Choroid plexus epithelial cell (primary cell): ENCODE results near the gene TBC1D5.
"Not testable (repeated sequence)": the region's sequence is repeated elsewhere in the genome, so short reads cannot be mapped to it uniquely, and the experiment has no call there.

Source experiments
- DNase-seq: peaks from one replicate; pipeline ENCODE4 v3.0.0-alpha.2; 2010; ENCODE audit warnings: low read depth
- H3K4me3 ChIP-seq: 2 replicates; pipeline ENCODE4 v1.5.1; 2011; ENCODE audit warnings: low read depth, mild to moderate bottlenecking, control low read depth, low read length, moderate library complexity
- TF ChIP-seq, protein P1 (sequence below): conservative IDR thresholded peaks from 2 replicates; pipeline ENCODE4 v1.5.1; 2011; ENCODE audit warnings: low read depth, mild to moderate bottlenecking, control low read depth, inconsistent platforms, low read length, moderate library complexity

TBC1D5 gene

DNA sequence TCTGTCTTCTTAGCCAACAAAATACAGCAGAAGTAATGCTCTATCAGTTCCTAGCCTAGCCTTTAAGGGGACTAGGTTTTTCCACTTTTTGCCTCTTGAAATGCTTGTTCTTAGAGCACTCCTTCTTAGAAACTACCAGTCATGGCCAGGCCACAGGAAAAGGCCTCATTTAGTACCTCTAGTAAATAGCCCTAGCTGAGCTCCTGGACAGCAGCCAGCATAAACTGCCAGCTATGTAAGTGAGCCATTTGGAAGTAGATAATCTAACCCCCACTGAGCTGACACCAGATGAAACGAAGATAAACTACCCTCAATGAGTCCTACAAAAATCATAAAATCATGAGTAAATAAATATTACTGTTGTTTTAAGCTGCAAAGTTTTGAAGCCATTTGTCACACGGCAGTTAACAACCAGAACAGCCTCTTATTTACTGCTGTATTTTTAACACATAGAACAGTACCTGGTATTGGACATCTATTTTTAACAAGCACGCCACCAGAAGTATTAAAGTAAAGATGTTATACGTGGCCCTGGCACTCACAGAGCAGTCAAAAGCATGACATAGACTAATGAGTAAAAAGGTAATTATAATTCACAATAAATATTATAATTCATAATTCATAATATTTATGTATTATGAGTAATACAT, 12.0 kb downstream of the TBC1D5 start:
- peak; percentile 82 for DNase-seq
- H3K4me3 ChIP-seq: no peak overlapping the region
- TF ChIP-seq, protein P1, sequence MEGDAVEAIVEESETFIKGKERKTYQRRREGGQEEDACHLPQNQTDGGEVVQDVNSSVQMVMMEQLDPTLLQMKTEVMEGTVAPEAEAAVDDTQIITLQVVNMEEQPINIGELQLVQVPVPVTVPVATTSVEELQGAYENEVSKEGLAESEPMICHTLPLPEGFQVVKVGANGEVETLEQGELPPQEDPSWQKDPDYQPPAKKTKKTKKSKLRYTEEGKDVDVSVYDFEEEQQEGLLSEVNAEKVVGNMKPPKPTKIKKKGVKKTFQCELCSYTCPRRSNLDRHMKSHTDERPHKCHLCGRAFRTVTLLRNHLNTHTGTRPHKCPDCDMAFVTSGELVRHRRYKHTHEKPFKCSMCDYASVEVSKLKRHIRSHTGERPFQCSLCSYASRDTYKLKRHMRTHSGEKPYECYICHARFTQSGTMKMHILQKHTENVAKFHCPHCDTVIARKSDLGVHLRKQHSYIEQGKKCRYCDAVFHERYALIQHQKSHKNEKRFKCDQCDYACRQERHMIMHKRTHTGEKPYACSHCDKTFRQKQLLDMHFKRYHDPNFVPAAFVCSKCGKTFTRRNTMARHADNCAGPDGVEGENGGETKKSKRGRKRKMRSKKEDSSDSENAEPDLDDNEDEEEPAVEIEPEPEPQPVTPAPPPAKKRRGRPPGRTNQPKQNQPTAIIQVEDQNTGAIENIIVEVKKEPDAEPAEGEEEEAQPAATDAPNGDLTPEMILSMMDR: no peak

DNA sequence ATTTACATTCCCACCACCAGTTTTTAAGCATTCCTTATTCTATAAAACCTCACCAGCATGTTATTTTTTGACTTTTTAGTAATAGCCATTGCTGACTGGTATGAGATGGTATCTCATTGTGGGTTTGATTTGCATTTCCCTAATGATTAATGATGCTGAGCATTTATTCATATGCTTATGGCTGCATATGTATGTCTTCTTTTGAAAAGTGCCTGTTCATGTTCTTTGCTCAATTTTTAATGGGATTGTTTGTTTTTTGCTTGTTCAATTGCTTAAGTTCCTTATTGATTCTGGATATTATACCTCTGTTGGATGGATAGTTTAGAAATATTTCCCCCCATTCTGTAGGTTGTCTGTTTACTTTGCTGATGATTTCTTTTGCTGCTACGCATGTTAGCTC, 16.1 kb downstream of the TBC1D5 start:
- no peak overlapping the region for H3K4me3 ChIP-seq
- TF ChIP-seq, protein P1: no peak
- no peak for DNase-seq

DNA sequence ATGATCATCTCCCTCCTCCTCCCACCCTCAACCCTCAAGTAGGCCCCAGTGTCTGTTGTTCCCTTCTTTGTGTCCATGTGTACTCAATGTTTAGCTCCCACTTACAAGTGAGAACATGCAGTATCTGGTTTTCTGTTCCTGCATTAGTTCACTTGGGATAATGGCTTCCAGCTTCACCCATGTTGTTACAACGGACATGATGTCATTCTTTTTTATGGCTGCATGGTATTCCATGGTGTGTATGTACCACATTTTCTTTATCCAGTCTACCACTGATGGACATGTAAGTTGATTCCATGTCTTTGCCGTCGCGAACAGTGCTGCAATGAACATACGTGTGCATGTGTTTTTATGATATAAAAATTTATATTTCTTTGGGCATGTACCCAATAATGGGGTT, 16.6 kb downstream of the TBC1D5 start:
- not testable (repeated sequence) for DNase-seq, H3K4me3 ChIP-seq

DNA sequence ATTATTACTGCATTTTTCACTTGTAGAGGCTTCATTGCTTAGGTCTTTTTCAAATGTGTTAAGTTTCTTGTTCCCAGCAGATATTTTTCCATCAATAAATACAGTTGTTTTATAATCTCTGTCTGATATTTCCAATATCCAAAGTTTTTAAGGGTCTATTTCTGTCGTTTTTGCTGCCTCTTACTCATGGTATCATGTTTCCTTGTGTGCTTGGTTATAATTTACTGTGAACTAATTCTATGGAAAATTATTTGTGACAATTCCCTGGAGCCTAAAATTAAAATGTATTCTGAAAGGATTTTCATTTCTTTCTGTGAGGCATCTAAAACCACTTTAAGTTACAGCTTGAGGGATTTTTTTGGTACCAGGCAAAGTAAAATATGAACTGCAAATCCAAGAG, 17.5 kb downstream of the TBC1D5 start:
- no peak for DNase-seq
- no peak overlapping the region for H3K4me3 ChIP-seq
- TF ChIP-seq, protein P1: no peak

DNA sequence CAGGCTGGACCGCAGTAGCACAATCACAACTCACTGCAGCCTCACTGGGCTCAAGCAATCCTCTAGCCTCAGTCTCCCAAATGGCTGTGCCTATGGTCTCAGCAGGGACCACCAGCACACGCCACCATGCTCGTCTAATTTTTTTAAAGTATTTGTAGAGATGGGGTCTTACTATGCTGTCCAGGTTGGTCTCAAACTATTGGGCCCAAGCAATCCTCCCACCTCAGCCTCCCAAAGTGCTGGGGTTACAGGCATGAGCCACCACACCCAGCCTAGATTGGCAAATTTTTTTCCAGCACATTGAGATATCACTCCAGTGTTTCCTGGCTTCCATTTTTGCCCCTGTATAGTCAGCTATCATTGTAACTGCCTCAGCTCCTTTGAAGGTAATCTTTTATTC, 18.3 kb downstream of the TBC1D5 start:
- no peak overlapping the region for H3K4me3 ChIP-seq
- no peak for DNase-seq
- TF ChIP-seq, protein P1: no peak

DNA sequence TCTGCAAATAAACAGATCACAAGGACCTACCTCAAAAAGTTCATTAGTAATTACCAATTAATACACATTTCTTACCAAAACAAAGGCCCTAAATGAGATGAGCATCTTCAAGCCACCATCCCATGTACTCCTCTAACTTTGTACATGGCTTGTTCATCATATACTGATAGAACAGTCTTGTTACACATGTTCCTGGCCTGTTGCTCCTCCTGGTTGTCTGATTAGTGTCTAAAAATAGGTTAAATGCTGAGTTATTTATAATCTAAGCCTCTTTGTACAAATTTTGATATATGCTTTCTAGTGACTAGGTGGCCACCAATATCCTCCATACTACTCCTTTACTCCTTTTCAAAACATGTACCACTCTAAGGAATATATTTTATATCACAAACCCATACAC, 25.0 kb downstream of the TBC1D5 start:
- H3K4me3 ChIP-seq: no peak overlapping the region
- TF ChIP-seq, protein P1: no peak
- DNase-seq: no peak

DNA sequence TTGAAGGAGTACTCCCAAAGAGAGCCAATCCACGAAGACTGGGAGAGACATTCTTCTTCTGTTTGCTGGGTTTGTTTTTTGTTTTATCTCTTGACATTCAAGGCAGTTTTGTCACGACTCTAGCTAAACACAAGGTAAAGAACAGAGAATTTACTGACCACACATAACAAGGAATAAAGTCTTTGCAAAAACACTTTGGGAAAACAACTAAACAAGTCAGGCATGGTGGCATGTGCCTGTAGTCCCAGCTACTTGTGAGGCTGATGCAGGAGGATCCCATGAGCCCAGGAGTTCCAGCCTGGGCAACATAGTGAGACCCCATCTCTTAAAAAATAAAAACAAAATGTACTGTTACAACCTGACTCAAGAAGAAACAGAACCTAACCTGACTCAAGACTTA, 28.0 kb downstream of the TBC1D5 start:
- no peak overlapping the region for H3K4me3 ChIP-seq
- no peak for DNase-seq
- TF ChIP-seq, protein P1: no peak
